Uterus (tissue), 2 donors: ENCODE measurements around the gene DIO2.

ENCODE experiments used
- CTCF ChIP-seq, 4 experiments: fragments of 200-600 bp in 2 of 4; fragments of 450-650 bp in 2 of 4; sonication (generic) in 2 of 4; IDR thresholded peaks; one replicate each; pipeline ENCODE4 v1.5.1; 2016 to 2019; ENCODE audit warnings: antibody characterized with exemption in 4 of 4, mild to moderate bottlenecking in 2 of 4, moderate library complexity in 1 of 4
- POLR2A ChIP-seq, 2 donors: fragments of 450-650 bp; IDR thresholded peaks; one replicate each; pipeline ENCODE4 v1.6.1; 2016; ENCODE audit warnings: antibody characterized with exemption in 2 of 2, mild to moderate bottlenecking in 1 of 2, moderate library complexity in 1 of 2

GRCh38 chr14:80150301-80150700 is 61.0 kb downstream of the DIO2 start:
- TF ChIP-seq CTCF (IDR thresholded peaks at IDR 0.05) (no peak), POLR2A (IDR thresholded peaks at IDR 0.05) (no peak)
